Testis (tissue), 2 donors: ENCODE measurements around the gene ETV7.

ENCODE experiments used
- POLR2A ChIP-seq: fragments of 450-650 bp; IDR thresholded peaks from one replicate; pipeline ENCODE4 v1.6.1; 2017; ENCODE audit warnings: antibody characterized with exemption, mild to moderate bottlenecking, moderate library complexity
- TF ChIP-seq, protein P1 (sequence below), 3 experiments: fragments of 450-650 bp in 2 of 3; fragments of 200-600 bp in 1 of 3; sonication (generic) in 1 of 3; IDR thresholded peaks; one replicate each; pipeline ENCODE4 v1.5.1; 2016 to 2019; ENCODE audit warnings: antibody characterized with exemption in 3 of 3, mild to moderate bottlenecking in 2 of 3, moderate library complexity in 1 of 3

- TF ChIP-seq, protein P1, sequence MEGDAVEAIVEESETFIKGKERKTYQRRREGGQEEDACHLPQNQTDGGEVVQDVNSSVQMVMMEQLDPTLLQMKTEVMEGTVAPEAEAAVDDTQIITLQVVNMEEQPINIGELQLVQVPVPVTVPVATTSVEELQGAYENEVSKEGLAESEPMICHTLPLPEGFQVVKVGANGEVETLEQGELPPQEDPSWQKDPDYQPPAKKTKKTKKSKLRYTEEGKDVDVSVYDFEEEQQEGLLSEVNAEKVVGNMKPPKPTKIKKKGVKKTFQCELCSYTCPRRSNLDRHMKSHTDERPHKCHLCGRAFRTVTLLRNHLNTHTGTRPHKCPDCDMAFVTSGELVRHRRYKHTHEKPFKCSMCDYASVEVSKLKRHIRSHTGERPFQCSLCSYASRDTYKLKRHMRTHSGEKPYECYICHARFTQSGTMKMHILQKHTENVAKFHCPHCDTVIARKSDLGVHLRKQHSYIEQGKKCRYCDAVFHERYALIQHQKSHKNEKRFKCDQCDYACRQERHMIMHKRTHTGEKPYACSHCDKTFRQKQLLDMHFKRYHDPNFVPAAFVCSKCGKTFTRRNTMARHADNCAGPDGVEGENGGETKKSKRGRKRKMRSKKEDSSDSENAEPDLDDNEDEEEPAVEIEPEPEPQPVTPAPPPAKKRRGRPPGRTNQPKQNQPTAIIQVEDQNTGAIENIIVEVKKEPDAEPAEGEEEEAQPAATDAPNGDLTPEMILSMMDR (IDR thresholded peaks at IDR 0.05): no peak
- TF ChIP-seq POLR2A: no peak
These were observed 13.3 kb downstream of the ETV7 start for GRCh38 chr6:36374194-36374593.
